Neural cell (in vitro differentiated cells): ENCODE measurements around the gene PPP3CB.

Experiments used
- MXI1 ChIP-seq: fragments of 450-650 bp; conservative IDR thresholded peaks from 2 replicates; pipeline ENCODE4 v1.6.1; 2014; ENCODE audit warnings: antibody characterized with exemption, mild to moderate bottlenecking; ENCODE audit not compliant: poor library complexity, severe bottlenecking
- TF ChIP-seq, protein P1 (sequence below): fragments of 450-650 bp; IDR thresholded peaks from 2 replicates; pipeline ENCODE4 v1.5.1; 2014; ENCODE audit warnings: antibody characterized with exemption, mild to moderate bottlenecking, moderate library complexity; ENCODE audit not compliant: poor library complexity, severe bottlenecking

DNA sequence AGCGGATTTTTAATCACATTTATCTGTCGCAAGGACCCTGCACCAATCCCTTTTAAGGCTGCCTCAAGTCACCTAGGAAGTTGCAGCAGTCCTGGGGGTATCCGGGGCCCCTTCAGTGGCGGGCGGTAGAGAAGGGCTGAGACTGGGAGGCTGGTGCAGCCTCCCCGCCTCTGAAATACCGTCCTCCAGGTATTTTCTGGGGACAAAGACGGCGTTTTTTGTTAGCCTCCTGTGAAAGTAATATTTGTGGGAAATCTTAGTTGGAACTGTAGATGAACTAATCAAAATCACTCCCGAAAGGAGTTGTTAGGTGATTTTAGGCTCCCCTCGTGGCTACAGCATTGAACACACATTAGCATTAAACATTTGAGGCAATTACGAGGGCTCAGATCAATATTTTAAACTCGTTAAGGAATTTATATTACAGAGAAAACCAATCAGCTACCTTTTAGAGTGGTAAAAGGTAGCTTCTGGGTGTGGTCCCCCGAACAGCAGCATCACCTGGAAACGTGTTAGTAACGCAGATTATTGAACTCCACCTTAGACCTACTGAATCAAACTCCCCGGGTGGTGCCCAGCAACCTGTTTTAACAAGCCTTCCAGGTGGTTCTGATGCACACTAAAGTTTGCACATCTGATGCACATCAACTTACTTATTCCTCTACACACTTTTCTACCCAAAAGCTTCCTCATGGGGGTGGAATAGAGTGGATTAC lies 81.4 kb downstream of the PPP3CB start:
- TF ChIP-seq, protein P1, sequence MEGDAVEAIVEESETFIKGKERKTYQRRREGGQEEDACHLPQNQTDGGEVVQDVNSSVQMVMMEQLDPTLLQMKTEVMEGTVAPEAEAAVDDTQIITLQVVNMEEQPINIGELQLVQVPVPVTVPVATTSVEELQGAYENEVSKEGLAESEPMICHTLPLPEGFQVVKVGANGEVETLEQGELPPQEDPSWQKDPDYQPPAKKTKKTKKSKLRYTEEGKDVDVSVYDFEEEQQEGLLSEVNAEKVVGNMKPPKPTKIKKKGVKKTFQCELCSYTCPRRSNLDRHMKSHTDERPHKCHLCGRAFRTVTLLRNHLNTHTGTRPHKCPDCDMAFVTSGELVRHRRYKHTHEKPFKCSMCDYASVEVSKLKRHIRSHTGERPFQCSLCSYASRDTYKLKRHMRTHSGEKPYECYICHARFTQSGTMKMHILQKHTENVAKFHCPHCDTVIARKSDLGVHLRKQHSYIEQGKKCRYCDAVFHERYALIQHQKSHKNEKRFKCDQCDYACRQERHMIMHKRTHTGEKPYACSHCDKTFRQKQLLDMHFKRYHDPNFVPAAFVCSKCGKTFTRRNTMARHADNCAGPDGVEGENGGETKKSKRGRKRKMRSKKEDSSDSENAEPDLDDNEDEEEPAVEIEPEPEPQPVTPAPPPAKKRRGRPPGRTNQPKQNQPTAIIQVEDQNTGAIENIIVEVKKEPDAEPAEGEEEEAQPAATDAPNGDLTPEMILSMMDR, result no peak
- TF ChIP-seq MXI1, result no peak
